ENCODE results near the gene HTR2A.

The HTR2A gene

GRCh38 chr13:46855166-46855565 is 41.7 kb downstream of the HTR2A start:
- Histone ChIP-seq H3K27me3 (ENCODE audit: control insufficient read depth, insufficient read depth, low read length, poor library complexity, severe bottlenecking) (no peaks in the 10 kb centered on the region), H3K9me3 (ENCODE audit: control insufficient read depth, low read length) (no peaks in the 10 kb centered on the region)
- 89 to 91% methylated on average over 2 of the region's 2 CpGs for WGBS, 2 experiments

GRCh38 chr13:46852168-46852567 is 44.7 kb downstream of the HTR2A start:
- Histone ChIP-seq H3K27ac (ENCODE audit: insufficient read depth, low read depth, low read length, poor library complexity, severe bottlenecking) (no peak overlapping the region), H3K4me3 (ENCODE audit: insufficient read depth, low read depth, low read length) (no peak overlapping the region), H3K36me3 (ENCODE audit: control insufficient read depth, insufficient read depth, low read length) (no peaks in the 10 kb centered on the region), H3K4me1 (ENCODE audit: control insufficient read depth, insufficient read depth, low read length) (no peaks in the 10 kb centered on the region), H3K9me3 (ENCODE audit: control insufficient read depth, low read length) (no peaks in the 10 kb centered on the region), H3K27me3 (ENCODE audit: control insufficient read depth, insufficient read depth, low read length, poor library complexity, severe bottlenecking) (no peaks in the 10 kb centered on the region)
- 89 to 91% methylated on average over 10 of the region's 10 CpGs for WGBS, 2 experiments

More at GRCh38 chr13:46855166-46855565, 41.7 kb downstream of the HTR2A start:
- Histone ChIP-seq H3K36me3 (ENCODE audit: control insufficient read depth, insufficient read depth, low read length) (no peaks in the 10 kb centered on the region), H3K27ac (ENCODE audit: insufficient read depth, low read depth, low read length, poor library complexity, severe bottlenecking) (no peak overlapping the region), H3K4me1 (ENCODE audit: control insufficient read depth, insufficient read depth, low read length) (no peaks in the 10 kb centered on the region), H3K4me3 (ENCODE audit: insufficient read depth, low read depth, low read length) (no peak overlapping the region)

GRCh38 chr13:46850214-46850613 is 46.6 kb downstream of the HTR2A start:
- 92 to 97% methylated on average over 1 of the region's 1 CpG for WGBS, 2 experiments

GRCh38 chr13:46846726-46847125 is 50.1 kb downstream of the HTR2A start:
- Histone ChIP-seq H3K36me3 (ENCODE audit: control insufficient read depth, insufficient read depth, low read length) (no peaks in the 10 kb centered on the region), H3K27ac (ENCODE audit: insufficient read depth, low read depth, low read length, poor library complexity, severe bottlenecking) (no peak overlapping the region), H3K4me3 (ENCODE audit: insufficient read depth, low read depth, low read length) (no peak overlapping the region), H3K9me3 (ENCODE audit: control insufficient read depth, low read length) (no peaks in the 10 kb centered on the region), H3K27me3 (ENCODE audit: control insufficient read depth, insufficient read depth, low read length, poor library complexity, severe bottlenecking) (no peaks in the 10 kb centered on the region), H3K4me1 (ENCODE audit: control insufficient read depth, insufficient read depth, low read length) (no peaks in the 10 kb centered on the region)
- WGBS, 2 experiments: 95 to 96% methylated on average over 2 of the region's 2 CpGs

More at GRCh38 chr13:46850214-46850613, 46.6 kb downstream of the HTR2A start:
- Histone ChIP-seq H3K4me3 (ENCODE audit: insufficient read depth, low read depth, low read length) (no peak overlapping the region), H3K36me3 (ENCODE audit: control insufficient read depth, insufficient read depth, low read length) (no peaks in the 10 kb centered on the region), H3K27me3 (ENCODE audit: control insufficient read depth, insufficient read depth, low read length, poor library complexity, severe bottlenecking) (no peaks in the 10 kb centered on the region), H3K9me3 (ENCODE audit: control insufficient read depth, low read length) (no peaks in the 10 kb centered on the region), H3K27ac (ENCODE audit: insufficient read depth, low read depth, low read length, poor library complexity, severe bottlenecking) (no peak overlapping the region), H3K4me1 (ENCODE audit: control insufficient read depth, insufficient read depth, low read length) (no peaks in the 10 kb centered on the region)

GRCh38 chr13:46845146-46845545 is 51.7 kb downstream of the HTR2A start:
- Histone ChIP-seq H3K27ac (ENCODE audit: insufficient read depth, low read depth, low read length, poor library complexity, severe bottlenecking) (no peak overlapping the region), H3K9me3 (ENCODE audit: control insufficient read depth, low read length) (no peaks in the 10 kb centered on the region), H3K36me3 (ENCODE audit: control insufficient read depth, insufficient read depth, low read length) (no peaks in the 10 kb centered on the region), H3K27me3 (ENCODE audit: control insufficient read depth, insufficient read depth, low read length, poor library complexity, severe bottlenecking) (no peaks in the 10 kb centered on the region), H3K4me3 (ENCODE audit: insufficient read depth, low read depth, low read length) (no peak overlapping the region), H3K4me1 (ENCODE audit: control insufficient read depth, insufficient read depth, low read length) (no peaks in the 10 kb centered on the region)
- 94 to 95% methylated on average over 2 of the region's 2 CpGs for WGBS, 2 experiments

DNA sequence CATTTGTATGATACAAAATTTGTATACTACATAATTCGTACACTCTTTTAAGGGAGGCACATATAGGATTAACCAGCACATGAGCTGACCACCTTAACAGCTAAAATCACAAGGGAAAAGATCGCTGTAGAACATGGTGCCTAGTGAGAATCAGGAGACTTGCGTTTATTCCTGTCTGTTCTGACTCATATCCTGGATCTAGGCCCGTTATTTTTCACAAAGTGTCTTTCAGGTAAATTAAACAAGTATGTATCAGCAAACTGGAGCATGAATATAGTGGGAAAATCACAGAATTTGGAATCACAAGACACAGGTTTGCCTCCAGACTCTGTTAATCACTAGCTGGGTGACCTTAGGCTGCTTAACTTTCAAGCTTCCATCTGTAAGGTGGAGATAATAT is 52.4 kb downstream of the HTR2A start:
- H3K9me3 ChIP-seq (ENCODE audit: control insufficient read depth, low read length): no peaks in the 10 kb centered on the region
- no peak overlapping the region for H3K4me3 ChIP-seq (ENCODE audit: insufficient read depth, low read depth, low read length)
- 89 to 94% methylated on average over 4 of the region's 4 CpGs for WGBS, 2 experiments
- H3K27ac ChIP-seq (ENCODE audit: insufficient read depth, low read depth, low read length, poor library complexity, severe bottlenecking): no peak overlapping the region
- H3K4me1 ChIP-seq (ENCODE audit: control insufficient read depth, insufficient read depth, low read length): no peaks in the 10 kb centered on the region
- H3K27me3 ChIP-seq (ENCODE audit: control insufficient read depth, insufficient read depth, low read length, poor library complexity, severe bottlenecking): no peaks in the 10 kb centered on the region
- no peaks in the 10 kb centered on the region for H3K36me3 ChIP-seq (ENCODE audit: control insufficient read depth, insufficient read depth, low read length)

DNA sequence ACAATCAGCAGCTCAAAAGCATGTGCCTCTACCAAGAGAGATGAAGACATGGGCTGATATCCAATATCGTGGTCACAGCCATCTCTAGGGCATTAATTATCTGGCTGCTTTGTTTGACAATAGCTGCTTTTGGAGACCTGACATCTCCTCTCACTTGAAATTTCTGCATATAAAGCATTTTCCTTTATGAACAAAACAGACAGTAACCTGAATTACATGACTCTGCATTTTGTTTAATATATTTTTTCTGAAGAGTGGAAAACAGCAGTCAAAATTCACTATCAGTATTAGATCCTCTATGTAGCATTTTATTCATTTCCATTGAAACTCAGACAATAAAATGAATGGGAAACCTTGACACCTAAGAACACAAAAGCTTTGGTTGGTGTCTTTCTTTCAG is 57.5 kb downstream of the HTR2A start:
- no peak overlapping the region for H3K27ac ChIP-seq (ENCODE audit: insufficient read depth, low read depth, low read length, poor library complexity, severe bottlenecking)
- WGBS, 2 experiments: 83 to 90% methylated on average over 1 of the region's 1 CpG
- no peaks in the 10 kb centered on the region for H3K36me3 ChIP-seq (ENCODE audit: control insufficient read depth, insufficient read depth, low read length)
- no peaks in the 10 kb centered on the region for H3K4me1 ChIP-seq (ENCODE audit: control insufficient read depth, insufficient read depth, low read length)
- no peaks in the 10 kb centered on the region for H3K9me3 ChIP-seq (ENCODE audit: control insufficient read depth, low read length)
- no peak overlapping the region for H3K4me3 ChIP-seq (ENCODE audit: insufficient read depth, low read depth, low read length)
- H3K27me3 ChIP-seq (ENCODE audit: control insufficient read depth, insufficient read depth, low read length, poor library complexity, severe bottlenecking): no peaks in the 10 kb centered on the region

DNA sequence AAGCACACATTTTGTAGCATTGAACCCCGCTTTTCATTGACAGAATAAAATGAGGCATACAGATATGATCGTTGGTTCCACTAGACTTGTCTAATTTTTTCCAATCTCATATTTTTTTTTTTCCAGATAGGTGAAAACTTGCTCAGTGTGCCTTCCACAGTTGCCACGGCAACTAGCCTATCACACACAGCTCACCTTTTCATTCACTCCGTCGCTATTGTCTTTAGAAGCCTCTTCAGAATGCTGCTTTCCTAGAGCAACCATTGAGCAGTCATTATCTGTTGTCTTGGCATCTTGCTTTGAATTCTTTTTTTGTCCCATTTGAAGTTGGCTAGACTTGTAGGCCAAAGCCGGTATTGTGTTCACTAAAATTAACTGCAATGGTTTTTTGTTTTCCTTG is 62.2 kb downstream of the HTR2A start:
- no peak overlapping the region for H3K4me3 ChIP-seq (ENCODE audit: insufficient read depth, low read depth, low read length)

DNA sequence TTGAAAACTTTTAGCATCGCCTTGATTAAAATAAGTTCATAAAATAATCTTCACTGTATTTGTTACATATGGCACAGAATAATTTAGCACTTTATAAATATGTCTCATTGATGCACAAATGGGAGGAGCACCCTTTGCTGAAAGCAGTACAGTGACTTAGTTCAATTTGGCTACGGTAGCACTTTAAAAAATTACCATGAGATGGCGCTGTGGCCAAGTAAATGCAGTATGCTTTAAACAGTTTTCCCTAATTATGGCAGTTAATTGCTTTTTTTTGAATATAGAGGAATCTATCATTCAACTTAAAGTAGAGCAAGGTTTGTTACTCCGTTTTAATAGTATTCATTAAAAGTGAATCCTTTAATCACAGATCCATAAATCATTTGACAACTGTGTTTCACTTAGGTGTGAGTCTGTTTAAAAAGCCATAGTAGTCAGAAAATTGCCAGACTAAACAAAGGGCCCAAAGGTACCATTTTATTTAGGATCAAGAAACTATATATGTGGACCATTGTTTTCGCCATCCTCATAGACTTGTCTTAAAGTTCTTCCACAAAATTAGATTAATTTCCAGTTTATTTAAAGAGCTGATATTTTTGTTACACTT is 65.2 kb downstream of the HTR2A start:
- H3K4me3 ChIP-seq (ENCODE audit: insufficient read depth, low read depth, low read length): no peak overlapping the region
- no peaks in the 10 kb centered on the region for H3K36me3 ChIP-seq (ENCODE audit: control insufficient read depth, insufficient read depth, low read length)
- no peaks in the 10 kb centered on the region for H3K9me3 ChIP-seq (ENCODE audit: control insufficient read depth, low read length)
- 7 to 15% methylated on average over 2 to 4 of the region's 5 CpGs for WGBS, 2 experiments
- no peaks in the 10 kb centered on the region for H3K4me1 ChIP-seq (ENCODE audit: control insufficient read depth, insufficient read depth, low read length)
- H3K27ac ChIP-seq (ENCODE audit: insufficient read depth, low read depth, low read length, poor library complexity, severe bottlenecking): no peak overlapping the region
- H3K27me3 ChIP-seq (ENCODE audit: control insufficient read depth, insufficient read depth, low read length, poor library complexity, severe bottlenecking): no peaks in the 10 kb centered on the region

More for the DNA sequence above, 62.2 kb downstream of the HTR2A start:
- 91% methylated on average over 6 of the region's 6 CpGs for WGBS, 2 experiments
- Histone ChIP-seq H3K27ac (ENCODE audit: insufficient read depth, low read depth, low read length, poor library complexity, severe bottlenecking) (no peak overlapping the region), H3K27me3 (ENCODE audit: control insufficient read depth, insufficient read depth, low read length, poor library complexity, severe bottlenecking) (no peaks in the 10 kb centered on the region), H3K4me1 (ENCODE audit: control insufficient read depth, insufficient read depth, low read length) (no peaks in the 10 kb centered on the region), H3K9me3 (ENCODE audit: control insufficient read depth, low read length) (no peaks in the 10 kb centered on the region), H3K36me3 (ENCODE audit: control insufficient read depth, insufficient read depth, low read length) (no peaks in the 10 kb centered on the region)

DNA sequence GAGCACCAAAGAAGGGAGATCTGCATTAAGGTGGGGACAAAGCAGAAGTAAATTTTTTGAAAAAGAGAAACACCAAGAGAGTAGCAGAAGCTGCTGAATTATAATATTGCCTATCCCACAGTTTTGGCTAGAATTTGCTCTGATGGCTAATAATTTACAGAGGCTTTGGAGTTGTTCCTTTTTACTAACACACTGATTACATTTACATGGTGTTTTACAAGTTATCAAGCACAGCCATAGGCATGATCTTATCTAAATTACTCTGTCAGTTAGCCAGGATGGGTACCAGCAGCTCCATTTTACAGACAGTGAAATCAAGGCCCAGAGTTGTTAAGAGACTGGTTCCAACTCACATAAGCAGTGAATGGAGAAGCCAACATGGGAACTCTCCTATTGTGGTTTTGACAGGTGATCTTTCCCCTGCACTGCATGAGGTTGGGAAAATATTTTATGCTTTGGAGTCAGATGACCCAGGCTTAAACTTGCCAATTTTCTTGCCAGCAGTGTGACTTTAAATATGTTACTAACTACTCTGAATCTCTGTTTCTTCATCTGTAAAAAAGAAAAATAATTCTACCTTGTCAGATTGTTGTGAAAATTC is 66.3 kb downstream of the HTR2A start:
- Histone ChIP-seq H3K9me3 (ENCODE audit: control insufficient read depth, low read length) (no peaks in the 10 kb centered on the region), H3K27ac (ENCODE audit: insufficient read depth, low read depth, low read length, poor library complexity, severe bottlenecking) (no peak overlapping the region), H3K36me3 (ENCODE audit: control insufficient read depth, insufficient read depth, low read length) (no peaks in the 10 kb centered on the region), H3K27me3 (ENCODE audit: control insufficient read depth, insufficient read depth, low read length, poor library complexity, severe bottlenecking) (no peaks in the 10 kb centered on the region), H3K4me3 (ENCODE audit: insufficient read depth, low read depth, low read length) (no peak overlapping the region), H3K4me1 (ENCODE audit: control insufficient read depth, insufficient read depth, low read length) (no peaks in the 10 kb centered on the region)

Measured in ectodermal cell (in vitro differentiated cells).